Subcutaneous abdominal adipose tissue (tissue), 5 donors: Measurements from ENCODE around the gene HMOX2.

Experiments
- H3K27ac ChIP-seq: one replicate; pipeline ENCODE4 v1.7.0; 2013; ENCODE audit warnings: low read depth, mild to moderate bottlenecking, inconsistent platforms, low read length, moderate library complexity
- H3K27me3 ChIP-seq, 5 donors: one replicate each; pipeline ENCODE4 v1.7.0; 2013; ENCODE audit warnings: low read length in 5 of 5, inconsistent platforms in 1 of 5; ENCODE audit not compliant: control insufficient read depth in 5 of 5, insufficient read depth in 4 of 5
- H3K36me3 ChIP-seq, 5 donors: one replicate each; pipeline ENCODE4 v1.7.0; 2013; ENCODE audit warnings: low read length in 5 of 5; ENCODE audit not compliant: control insufficient read depth in 5 of 5, insufficient read depth in 5 of 5
- H3K4me1 ChIP-seq, 5 donors: one replicate each; pipeline ENCODE4 v1.7.0; 2013; ENCODE audit warnings: low read length in 5 of 5, mild to moderate bottlenecking in 3 of 5, moderate library complexity in 1 of 5; ENCODE audit not compliant: control insufficient read depth in 5 of 5, insufficient read depth in 5 of 5
- H3K4me3 ChIP-seq, 5 donors: one replicate each; pipeline ENCODE4 v1.7.0; 2013; ENCODE audit warnings: low read length in 5 of 5, low read depth in 1 of 5
- H3K9ac ChIP-seq, 5 donors: one replicate each; pipeline ENCODE4 v1.7.0; 2013; ENCODE audit warnings: low read length in 5 of 5, mild to moderate bottlenecking in 4 of 5, moderate library complexity in 3 of 5
- H3K9me3 ChIP-seq, 5 donors: one replicate each; pipeline ENCODE4 v1.7.0; 2013; ENCODE audit warnings: low read length in 5 of 5; ENCODE audit not compliant: control insufficient read depth in 5 of 5
- donor health status: healthy.
- donor health status: healthy.
- donor health status: healthy.
- donor health status: healthy.
- donor health status: healthy.

Gene HMOX2

DNA sequence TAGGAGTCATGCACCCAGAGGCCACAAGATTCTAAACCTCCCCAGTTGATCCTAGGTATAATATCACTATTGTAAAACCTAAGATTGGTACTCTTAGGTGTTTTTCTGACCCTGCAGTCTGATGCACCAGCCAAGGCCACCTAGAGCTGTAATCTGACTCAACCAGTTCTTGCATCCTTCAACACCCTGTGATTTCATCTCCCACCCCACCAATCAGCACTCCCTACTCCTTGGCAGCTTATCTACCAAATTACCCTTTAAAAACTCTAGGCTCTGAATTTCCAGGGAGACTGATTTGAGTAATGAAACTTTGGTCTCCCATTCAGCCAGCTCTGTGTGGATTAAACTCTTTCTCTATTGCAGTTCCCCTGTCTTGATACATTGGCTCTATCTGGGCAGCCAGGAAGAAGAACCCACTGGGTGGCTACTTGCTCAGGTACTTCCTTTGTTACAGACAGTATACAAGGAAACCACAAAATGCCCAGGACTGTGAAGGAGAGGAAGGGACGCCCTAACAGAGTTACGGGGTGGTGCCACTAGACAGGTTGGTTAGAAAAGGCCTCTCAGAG, 63.6 kb downstream of the HMOX2 start:
- H3K4me3 ChIP-seq, result peak overlapping the region in 1 of 5 donors; percentile 13

DNA sequence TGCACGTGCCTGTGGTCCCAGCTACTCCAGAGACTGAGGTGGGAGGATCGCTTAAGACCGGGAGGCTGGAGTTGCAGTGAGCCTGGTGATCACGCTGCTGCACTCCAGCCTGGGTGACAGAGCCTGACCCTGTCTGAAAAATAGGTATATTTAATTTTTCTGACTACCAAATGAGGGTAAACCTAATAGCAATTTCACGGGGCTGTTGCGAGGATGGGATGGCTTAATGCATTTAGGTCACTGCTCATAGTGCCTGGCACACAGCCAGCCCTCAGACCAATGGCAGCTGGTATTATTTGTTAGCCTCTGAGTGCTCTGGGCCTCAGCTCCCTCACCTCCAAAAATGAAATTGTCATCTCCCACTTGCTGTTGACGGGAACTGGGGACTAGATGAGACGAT, 68.3 kb downstream of the HMOX2 start:
- Histone ChIP-seq H3K9ac (no peak overlapping the region), H3K4me3 (no peak overlapping the region), H3K9me3 (peaks cover 0 to 8% (median 6%) of the 10 kb centered on the region in 5 donors), H3K4me1 (no peaks in the 10 kb centered on the region), H3K27me3 (no peaks in the 10 kb centered on the region), H3K27ac (no peak overlapping the region), H3K36me3 (no peaks in the 10 kb centered on the region)

More for the DNA sequence above, 63.6 kb downstream of the HMOX2 start:
- Histone ChIP-seq H3K27ac (no peak overlapping the region), H3K4me1 (peaks cover 0 to 15% (median 13%) of the 10 kb centered on the region in 5 donors), H3K9ac (no peak overlapping the region), H3K36me3 (no peaks in the 10 kb centered on the region), H3K9me3 (peaks cover 0 to 13% (median 6%) of the 10 kb centered on the region in 5 donors), H3K27me3 (no peaks in the 10 kb centered on the region)

DNA sequence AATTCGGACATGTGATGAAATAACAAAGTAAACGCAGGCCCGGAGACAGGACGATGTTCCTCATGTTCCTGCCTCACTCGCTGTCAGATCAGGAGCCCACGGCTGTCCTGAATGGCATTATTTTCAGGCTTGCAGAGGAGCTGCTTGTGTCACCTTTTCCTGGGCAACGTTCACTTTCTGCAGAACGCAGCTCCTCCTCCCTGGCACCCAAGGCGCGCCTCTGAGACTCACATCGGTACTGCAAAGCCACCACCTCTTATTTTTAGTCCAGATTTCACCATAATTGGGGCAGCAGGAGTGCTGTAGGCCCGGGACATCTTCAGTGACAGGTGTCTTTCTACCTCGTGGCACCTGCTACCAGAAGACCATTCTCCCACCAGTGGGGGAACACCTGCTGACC, 71.9 kb downstream of the HMOX2 start:
- H3K36me3 ChIP-seq, result no peaks in the 10 kb centered on the region
- H3K27me3 ChIP-seq, result peaks cover 0 to 3% (median 0%) of the 10 kb centered on the region in 5 donors
- H3K27ac ChIP-seq, result no peak overlapping the region

DNA sequence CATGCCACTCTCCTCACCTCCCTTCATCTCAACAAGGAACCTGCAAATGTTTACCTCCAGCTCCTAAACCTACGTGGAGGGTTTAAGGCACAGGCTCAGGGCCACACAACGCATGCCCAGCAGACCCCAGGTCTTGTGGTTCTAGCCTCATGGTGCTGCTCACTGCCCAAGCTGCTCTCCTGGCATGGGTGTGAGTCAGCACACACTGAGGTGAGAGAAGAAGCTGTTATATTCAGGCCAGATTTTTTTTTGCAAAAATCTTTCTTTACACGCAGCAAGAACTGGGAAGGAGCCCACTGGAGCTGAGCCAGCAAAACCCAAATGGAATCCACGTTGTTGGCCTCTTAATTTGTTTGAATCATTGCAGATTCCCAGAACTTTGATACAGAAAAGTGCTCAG, 74.4 kb downstream of the HMOX2 start:
- H3K9me3 ChIP-seq, result no peaks in the 10 kb centered on the region
- no peaks in the 10 kb centered on the region for H3K4me1 ChIP-seq
- H3K4me3 ChIP-seq, result no peak overlapping the region
- peaks cover 0 to 3% (median 0%) of the 10 kb centered on the region in 5 donors for H3K27me3 ChIP-seq
- H3K9ac ChIP-seq, result no peak overlapping the region
- no peak overlapping the region for H3K27ac ChIP-seq
- H3K36me3 ChIP-seq, result no peaks in the 10 kb centered on the region

More for the DNA sequence above, 71.9 kb downstream of the HMOX2 start:
- Histone ChIP-seq H3K4me3 (no peak overlapping the region), H3K9me3 (no peaks in the 10 kb centered on the region), H3K4me1 (no peaks in the 10 kb centered on the region), H3K9ac (no peak overlapping the region)

DNA sequence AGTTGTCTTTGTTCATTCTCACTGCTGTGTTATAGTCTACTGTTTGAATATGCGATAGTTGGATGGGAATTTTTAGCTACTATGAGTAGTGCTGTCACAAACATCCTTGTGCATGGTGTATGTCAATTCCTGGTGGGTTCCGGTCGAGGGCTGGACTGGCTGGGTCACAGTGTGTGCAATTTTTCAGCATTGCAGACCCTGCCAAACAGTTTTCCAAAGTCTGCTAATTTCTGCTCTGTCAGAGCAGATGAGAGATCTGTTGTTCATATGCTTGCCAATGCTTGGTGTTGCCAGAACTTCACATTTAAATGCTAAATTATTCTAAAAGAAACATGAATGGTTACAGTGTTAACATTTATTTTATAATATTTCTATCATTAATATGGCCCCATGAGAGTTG, 76.3 kb downstream of the HMOX2 start:
- peaks cover 0 to 3% (median 0%) of the 10 kb centered on the region in 5 donors for H3K27me3 ChIP-seq
- no peak overlapping the region for H3K9ac ChIP-seq
- H3K4me1 ChIP-seq, result no peaks in the 10 kb centered on the region
- H3K36me3 ChIP-seq, result no peaks in the 10 kb centered on the region
- no peaks in the 10 kb centered on the region for H3K9me3 ChIP-seq
- no peak overlapping the region for H3K27ac ChIP-seq
- no peak overlapping the region for H3K4me3 ChIP-seq

DNA sequence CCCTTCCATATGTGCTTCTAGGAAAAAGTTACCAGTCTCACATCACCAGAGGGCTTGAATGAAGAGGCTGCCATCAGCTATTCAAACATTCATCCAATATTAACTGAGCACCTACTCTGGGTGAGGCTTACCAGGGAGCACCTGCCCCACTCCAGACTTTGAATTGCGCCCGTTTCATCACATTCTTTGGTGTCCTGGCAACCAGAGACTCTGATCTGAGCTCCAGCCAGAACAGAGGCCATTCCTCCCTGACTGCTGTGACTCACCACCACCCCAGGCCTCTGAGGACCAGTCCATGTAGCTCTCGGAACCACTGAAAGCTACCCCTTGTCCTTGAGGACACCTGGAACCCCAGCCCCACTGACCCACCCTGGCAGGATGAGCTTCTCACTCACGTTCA, 79.9 kb downstream of the HMOX2 start, which contains the start of gene C16orf96:
C16orf96 (plus strand) TSS at position 229 of the 400 bp plus-strand sequence; CDS start at position 379, 150 bp downstream.
- H3K4me1 ChIP-seq, result no peaks in the 10 kb centered on the region
- H3K27me3 ChIP-seq, result peaks cover 0 to 5% (median 0%) of the 10 kb centered on the region in 5 donors
- H3K4me3 ChIP-seq, result no peak within 1 kb of the TSS
- H3K9me3 ChIP-seq, result no peaks in the 10 kb centered on the region
- H3K36me3 ChIP-seq, result no peaks in the 10 kb centered on the region
- no peak within 1 kb of the TSS for H3K27ac ChIP-seq
- H3K9ac ChIP-seq, result no peak within 1 kb of the TSS

DNA sequence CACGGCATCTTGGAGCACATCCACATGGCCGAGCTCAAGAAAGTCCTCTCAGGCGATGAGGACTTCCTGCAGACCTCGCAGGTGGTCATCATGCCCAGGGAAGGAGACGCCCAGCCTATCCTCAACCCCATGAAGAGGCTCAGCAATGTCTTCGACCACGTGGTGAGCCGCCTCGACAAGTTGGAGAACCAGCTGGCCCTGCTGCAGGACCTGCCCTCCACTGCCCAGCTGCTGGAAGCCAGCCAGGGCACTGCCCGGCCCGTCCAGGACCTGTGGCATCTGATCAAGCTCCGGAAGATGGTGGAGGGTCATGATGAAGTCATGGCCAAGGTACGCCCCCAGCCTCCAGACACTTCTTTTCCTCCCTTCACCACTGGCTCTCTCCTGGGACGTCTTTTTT, 80.4 kb downstream of the HMOX2 start:
- Histone ChIP-seq H3K4me3 (no peak overlapping the region), H3K27ac (no peak overlapping the region), H3K9ac (no peak overlapping the region), H3K4me1 (no peaks in the 10 kb centered on the region), H3K36me3 (no peaks in the 10 kb centered on the region), H3K9me3 (no peaks in the 10 kb centered on the region), H3K27me3 (peaks cover 0 to 5% (median 0%) of the 10 kb centered on the region in 5 donors)

DNA sequence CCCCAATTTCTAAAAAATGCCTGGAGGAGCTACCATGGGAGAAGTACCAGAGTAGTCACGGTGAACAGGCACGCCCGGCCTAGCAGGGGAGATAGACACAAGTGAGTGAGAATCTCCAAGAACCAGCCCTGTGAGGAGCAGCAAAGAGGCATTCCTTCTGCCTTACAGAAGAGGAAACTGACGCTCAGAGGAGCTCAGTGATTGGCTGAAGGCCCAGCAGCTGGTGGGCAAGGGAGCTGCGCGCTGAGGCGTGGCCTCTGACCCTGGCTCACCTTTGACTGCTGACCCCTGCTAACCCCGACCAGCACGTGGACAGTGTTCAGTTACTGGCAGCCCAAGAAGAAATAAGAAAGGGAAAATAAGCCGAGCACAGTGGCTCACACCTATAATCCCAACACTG, 81.8 kb downstream of the HMOX2 start:
- Histone ChIP-seq H3K27me3 (peaks cover 0 to 5% (median 0%) of the 10 kb centered on the region in 5 donors), H3K4me3 (no peak overlapping the region), H3K4me1 (no peaks in the 10 kb centered on the region), H3K9me3 (no peaks in the 10 kb centered on the region), H3K36me3 (no peaks in the 10 kb centered on the region), H3K27ac (no peak overlapping the region), H3K9ac (no peak overlapping the region)
